Measurements from ENCODE around the gene SERPINB13.

The SERPINB13 gene

GRCh38 chr18:63586966-63587365 is at the start of gene SERPINB13:
Gene SERPINB13 (plus strand): TSS chr18:63587343. CDS start chr18:63588668, 1,325 bp downstream.
- DNase-seq (ENCODE audit: low read depth in 2 of 2), result no peak

GRCh38 chr18:63539904-63540510 is 47.1 kb upstream of the SERPINB13 start:
- no peak for DNase-seq (ENCODE audit: low read depth in 2 of 2)

DNA sequence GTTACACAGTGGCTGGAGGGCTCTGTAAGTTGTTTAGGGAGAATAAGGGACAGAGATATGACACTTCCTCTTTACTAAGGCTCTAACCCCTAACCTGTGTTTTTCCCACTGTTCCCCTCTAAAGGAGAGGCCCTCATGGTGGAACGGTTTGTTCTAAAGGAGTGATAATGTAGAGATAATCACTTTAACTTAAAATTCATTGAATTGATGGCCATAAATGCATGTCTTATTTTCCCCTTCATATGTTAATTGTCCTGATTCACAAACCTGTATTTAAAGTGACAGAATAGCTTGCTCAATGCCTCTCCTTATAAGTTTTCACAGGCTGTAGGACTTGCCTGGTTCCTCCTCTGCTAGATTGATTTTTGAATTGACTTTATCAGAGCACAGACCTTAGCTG is 45.1 kb upstream of the SERPINB13 start, which contains the start of gene SERPINB12:
Gene SERPINB12, plus strand, starts transcription at position 301 of the 400 bp plus-strand sequence. CDS start 13,791 bp downstream, outside the sequence.
- DNase-seq (ENCODE audit: low read depth in 2 of 2), result no peak

GRCh38 chr18:63544017-63544416 is 43.1 kb upstream of the SERPINB13 start:
- no peak for DNase-seq (ENCODE audit: low read depth in 2 of 2)

DNA sequence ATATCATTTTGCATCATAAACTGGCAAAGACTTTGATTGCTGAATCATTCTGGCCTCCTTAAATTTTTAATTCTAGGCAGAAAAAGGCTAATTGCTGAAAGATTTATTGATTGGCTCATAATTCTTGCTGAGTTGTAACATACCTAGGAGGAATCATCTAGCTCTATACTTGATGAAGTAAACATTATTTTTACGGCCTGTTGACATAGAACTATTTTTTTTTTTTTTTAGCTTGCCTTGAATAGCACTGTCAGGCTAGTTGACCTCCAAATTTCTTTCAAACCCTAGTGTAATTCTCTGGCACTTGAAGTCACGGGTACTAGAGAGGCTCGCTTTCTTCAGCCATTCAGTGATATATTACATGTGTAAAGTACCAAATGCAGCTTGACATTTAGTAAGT is 42.1 kb upstream of the SERPINB13 start:
- DNase-seq (ENCODE audit: low read depth in 2 of 2), result no peak

DNA sequence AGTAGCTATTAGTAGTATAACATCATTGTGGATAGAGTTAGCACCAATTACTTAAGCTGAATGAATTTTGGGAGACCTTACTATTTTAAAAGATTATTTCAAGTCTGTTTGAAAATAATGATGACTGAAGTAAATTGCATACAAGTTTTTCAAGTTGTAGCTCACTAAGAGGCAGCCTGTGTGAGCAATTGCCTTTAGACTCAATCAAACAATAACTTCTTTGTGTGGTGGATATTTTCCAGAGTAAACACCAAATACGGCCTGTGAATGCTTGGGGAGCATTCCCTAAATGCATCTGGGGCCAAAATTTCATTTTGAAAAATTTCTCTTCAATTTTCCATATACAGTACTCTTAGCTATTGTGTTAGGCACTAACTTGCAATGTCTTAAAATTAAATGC is 37.1 kb upstream of the SERPINB13 start:
- DNase-seq (ENCODE audit: low read depth in 2 of 2), result no peak

GRCh38 chr18:63551769-63552168 is 35.4 kb upstream of the SERPINB13 start:
- no peak for DNase-seq (ENCODE audit: low read depth in 2 of 2)

DNA sequence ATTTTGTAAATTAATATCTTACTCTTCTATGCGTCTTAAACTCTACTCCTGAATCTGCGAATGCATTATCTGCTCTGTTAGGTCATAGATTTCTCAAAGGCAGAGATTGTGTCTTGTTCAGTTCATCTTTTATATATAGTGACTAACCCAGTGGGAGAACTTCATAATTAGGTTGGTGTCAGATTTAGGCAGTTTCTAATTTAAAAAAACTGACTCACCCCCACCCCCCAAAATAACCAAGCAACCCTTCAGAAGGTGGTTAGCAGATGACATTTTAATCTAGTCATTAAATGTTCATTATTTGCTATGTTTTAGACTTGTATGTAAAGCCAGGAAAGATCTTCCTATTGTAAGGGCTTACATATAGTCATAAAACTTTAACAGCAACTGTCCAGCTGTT is 34.6 kb upstream of the SERPINB13 start:
- no peak for DNase-seq (ENCODE audit: low read depth in 2 of 2)

GRCh38 chr18:63553081-63553480 is 34.1 kb upstream of the SERPINB13 start:
- no peak for DNase-seq (ENCODE audit: low read depth in 2 of 2)

GRCh38 chr18:63559567-63560491 is 27.3 kb upstream of the SERPINB13 start:
- no peak for DNase-seq (ENCODE audit: low read depth in 2 of 2)

- DNase-seq (ENCODE audit: low read depth in 2 of 2), result no peak
Measured at GRCh38 chr18:63562284-63562683, 24.9 kb upstream of the SERPINB13 start.

DNA sequence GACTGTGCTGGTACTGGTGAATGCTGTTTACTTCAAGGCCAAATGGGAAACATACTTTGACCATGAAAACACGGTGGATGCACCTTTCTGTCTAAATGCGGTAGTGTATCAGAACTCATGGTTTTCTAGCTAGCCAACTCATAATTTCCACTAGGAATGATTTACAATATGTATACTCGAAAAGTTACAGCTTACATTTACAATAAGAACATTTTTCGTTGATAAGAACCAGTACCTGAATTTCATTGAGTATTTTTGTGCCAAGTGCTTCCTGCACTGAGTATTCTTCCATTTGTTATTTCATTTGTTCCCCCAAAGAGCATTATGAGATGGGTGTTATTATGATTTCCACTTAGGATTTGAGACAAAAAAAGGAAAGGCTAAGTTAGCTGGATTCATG is 23.1 kb upstream of the SERPINB13 start:
- DNase-seq (ENCODE audit: low read depth in 2 of 2), result no peak

- no peak for DNase-seq (ENCODE audit: low read depth in 2 of 2)
Measured at GRCh38 chr18:63564561-63564960, 22.6 kb upstream of the SERPINB13 start.

GRCh38 chr18:63567276-63567675 is 19.9 kb upstream of the SERPINB13 start:
- DNase-seq (ENCODE audit: low read depth in 2 of 2), result no peak

GRCh38 chr18:63567825-63568224 is 19.3 kb upstream of the SERPINB13 start:
- no peak for DNase-seq (ENCODE audit: low read depth in 2 of 2)

DNA sequence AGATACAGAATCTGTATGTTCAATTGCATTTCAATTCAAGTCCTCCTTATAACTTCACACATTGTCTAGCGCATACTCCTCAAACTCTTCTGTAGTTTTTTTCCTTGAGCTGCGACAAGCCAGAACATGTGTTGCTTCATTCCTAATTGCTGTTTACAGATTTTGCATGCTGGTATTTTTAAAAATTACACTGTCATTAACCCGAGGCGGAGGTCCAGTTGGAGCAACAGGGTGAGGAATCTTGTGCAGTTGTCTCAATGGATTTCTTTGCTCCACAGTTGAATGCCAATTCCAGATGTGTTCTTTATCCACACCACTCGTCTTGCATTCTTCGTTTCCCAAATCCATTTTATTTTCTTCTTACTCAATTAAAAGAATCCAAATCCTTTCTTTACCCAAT is 16.4 kb upstream of the SERPINB13 start:
- DNase-seq (ENCODE audit: low read depth in 2 of 2), result no peak

DNA sequence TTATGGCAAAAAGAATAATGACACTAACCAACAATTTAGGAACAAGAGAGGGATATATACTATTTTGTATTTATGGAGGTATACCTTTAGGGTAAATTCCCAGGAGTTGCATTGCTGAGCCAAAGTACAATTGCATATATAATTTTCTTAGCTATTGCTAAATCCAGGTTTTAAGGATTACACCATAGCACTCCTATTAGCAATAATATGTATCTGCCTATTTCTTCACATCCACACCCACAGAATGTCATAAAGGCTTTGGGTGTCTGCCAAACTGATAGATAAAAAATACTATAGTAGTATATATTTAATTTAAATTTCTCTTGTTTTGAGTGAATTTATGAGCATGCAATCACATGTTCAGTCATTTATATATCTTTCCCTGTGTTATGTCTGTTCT is 11.5 kb upstream of the SERPINB13 start:
- no peak for DNase-seq (ENCODE audit: low read depth in 2 of 2)

DNA sequence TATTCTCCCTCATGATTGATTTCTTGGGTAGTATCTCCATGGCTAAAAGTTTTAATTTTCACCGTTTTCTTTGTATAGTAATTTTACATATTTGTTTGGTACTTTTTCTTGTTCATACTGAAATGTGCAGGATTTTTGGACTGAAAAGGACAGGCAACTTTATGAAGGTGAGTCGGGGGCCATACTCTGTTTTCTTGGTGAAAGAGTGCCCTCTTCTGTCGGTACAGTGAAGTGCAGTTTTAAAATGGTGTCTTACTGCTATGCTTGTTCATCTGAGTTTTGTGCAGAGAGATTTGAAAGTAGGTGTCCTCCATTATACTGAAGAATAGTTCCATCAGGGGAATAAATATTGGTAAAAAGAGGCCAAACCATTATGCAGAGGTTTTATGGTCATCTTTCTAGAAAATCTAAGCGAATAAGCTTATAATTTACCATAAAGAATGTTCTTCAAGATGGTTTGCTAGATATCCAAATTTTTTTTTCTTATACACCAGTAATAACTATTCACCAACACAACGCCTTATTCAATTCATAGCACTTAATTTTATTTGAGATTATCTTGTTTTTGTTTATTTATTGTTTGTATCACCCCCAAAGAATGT is 8.7 kb upstream of the SERPINB13 start:
- no peak for DNase-seq (ENCODE audit: low read depth in 2 of 2)

- DNase-seq (ENCODE audit: low read depth in 2 of 2), result no peak
Measured at GRCh38 chr18:63579616-63580015, 7.5 kb upstream of the SERPINB13 start.

- no peak for DNase-seq (ENCODE audit: low read depth in 2 of 2)
Measured at GRCh38 chr18:63585988-63586387, 1.2 kb upstream of the SERPINB13 start.

GRCh38 chr18:63586431-63586830 is 712 bp upstream of the SERPINB13 start:
- DNase-seq (ENCODE audit: low read depth in 2 of 2), result no peak

DNA sequence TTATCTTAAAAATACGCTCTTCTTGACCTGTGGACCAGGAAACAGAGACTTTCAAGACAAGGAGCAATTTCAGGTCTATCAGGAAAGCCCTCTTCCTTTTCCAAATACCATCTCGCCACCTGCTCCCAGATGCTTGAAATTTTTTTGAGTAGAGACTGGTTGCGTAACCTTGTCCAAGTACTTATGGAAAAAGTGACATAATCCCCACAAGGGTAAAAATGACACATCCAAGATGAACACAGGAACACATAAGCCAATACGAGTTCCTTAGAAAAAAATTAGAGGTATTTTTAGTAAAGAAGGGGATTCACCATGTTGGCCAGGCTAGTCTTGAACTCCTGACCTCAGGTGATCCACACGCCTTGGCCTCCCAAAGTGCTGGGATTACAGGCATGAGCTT is 1.8 kb downstream of the SERPINB13 start:
- no peak for DNase-seq (ENCODE audit: low read depth in 2 of 2)

- no peak for DNase-seq (ENCODE audit: low read depth in 2 of 2)
Measured at GRCh38 chr18:63590373-63590772, 3.2 kb downstream of the SERPINB13 start.

Data from stimulated activated CD8-positive, alpha-beta memory T cell treated with anti-CD3 and anti-CD28 coated beads, Interleukin-15, amount 100 ng/mL, for 4 hours (primary cell).